ENCODE results near the gene ESRP2. TPM values are rescaled to one million over a fixed set of nuclear protein-coding genes. Genes with fewer than 3 reads are reported as not detected.

ESRP2 gene
- polyA plus RNA-seq, 4 donors: 26.3 to 36.3 (median 27.1) TPM

- DNase-seq (ENCODE audit: low read depth in 4 of 4, low spot score in 3 of 4): no peak
Measured at GRCh38 chr16:68227183-68227793, 8.6 kb downstream of the ESRP2 start.

GRCh38 chr16:68226116-68226515, 9.8 kb downstream of the ESRP2 start:
- no peak for DNase-seq (ENCODE audit: low read depth in 4 of 4, low spot score in 3 of 4)

GRCh38 chr16:68223072-68223471, 12.9 kb downstream of the ESRP2 start:
- DNase-seq (ENCODE audit: low read depth in 4 of 4, low spot score in 3 of 4): no peak

GRCh38 chr16:68219725-68220351, 16.1 kb downstream of the ESRP2 start:
- no peak for DNase-seq (ENCODE audit: low read depth in 4 of 4, low spot score in 3 of 4)

- no peak for DNase-seq (ENCODE audit: low read depth in 4 of 4, low spot score in 3 of 4)
Measured at GRCh38 chr16:68217506-68217905, 18.4 kb downstream of the ESRP2 start.

GRCh38 chr16:68216240-68216639, 19.7 kb downstream of the ESRP2 start:
- DNase-seq (ENCODE audit: low read depth in 4 of 4, low spot score in 3 of 4): no peak

- DNase-seq (ENCODE audit: low read depth in 4 of 4, low spot score in 3 of 4): no peak
Measured at GRCh38 chr16:68215302-68215701, 20.6 kb downstream of the ESRP2 start.

- DNase-seq (ENCODE audit: low read depth in 4 of 4, low spot score in 3 of 4): no peak
Measured at GRCh38 chr16:68214726-68215125, 21.2 kb downstream of the ESRP2 start.

- no peak for DNase-seq (ENCODE audit: low read depth in 4 of 4, low spot score in 3 of 4)
Measured at GRCh38 chr16:68206245-68206644, 29.7 kb downstream of the ESRP2 start.

- DNase-seq (ENCODE audit: low read depth in 4 of 4, low spot score in 3 of 4): peak in 2 of 4 donors; percentile 4 to 18
Measured at GRCh38 chr16:68202091-68202519, 33.8 kb downstream of the ESRP2 start.

GRCh38 chr16:68200088-68200783, 35.7 kb downstream of the ESRP2 start:
- no peak for DNase-seq (ENCODE audit: low read depth in 4 of 4, low spot score in 3 of 4)

GRCh38 chr16:68197250-68197649, 38.7 kb downstream of the ESRP2 start:
- no peak for DNase-seq (ENCODE audit: low read depth in 4 of 4, low spot score in 3 of 4)

GRCh38 chr16:68194251-68194650, 41.7 kb downstream of the ESRP2 start:
- no peak for DNase-seq (ENCODE audit: low read depth in 4 of 4, low spot score in 3 of 4)

GRCh38 chr16:68190736-68191510, 45.0 kb downstream of the ESRP2 start:
- no peak for DNase-seq (ENCODE audit: low read depth in 4 of 4, low spot score in 3 of 4)

- DNase-seq (ENCODE audit: low read depth in 4 of 4, low spot score in 3 of 4): no peak
Measured at GRCh38 chr16:68190081-68190480, 45.8 kb downstream of the ESRP2 start.

- no peak for DNase-seq (ENCODE audit: low read depth in 4 of 4, low spot score in 3 of 4)
Measured at GRCh38 chr16:68188170-68188569, 47.8 kb downstream of the ESRP2 start.

GRCh38 chr16:68187505-68187904, 48.4 kb downstream of the ESRP2 start:
- DNase-seq (ENCODE audit: low read depth in 4 of 4, low spot score in 3 of 4): no peak

- DNase-seq (ENCODE audit: low read depth in 4 of 4, low spot score in 3 of 4): no peak
Measured at GRCh38 chr16:68186877-68187276, 49.0 kb downstream of the ESRP2 start.

- no peak for DNase-seq (ENCODE audit: low read depth in 4 of 4, low spot score in 3 of 4)
Measured at GRCh38 chr16:68183046-68183445, 52.9 kb downstream of the ESRP2 start.

GRCh38 chr16:68179855-68180254, 56.1 kb downstream of the ESRP2 start:
- no peak for DNase-seq (ENCODE audit: low read depth in 4 of 4, low spot score in 3 of 4)

GRCh38 chr16:68179196-68179795, 56.6 kb downstream of the ESRP2 start:
- DNase-seq (ENCODE audit: low read depth in 4 of 4, low spot score in 3 of 4): no peak

Measured in right renal pelvis (tissue), 4 donors.